KBM-7 (cell line): Measurements from ENCODE around the gene HELQ.
"Not testable (repeated sequence)": the region's sequence is repeated elsewhere in the genome, so short reads cannot be mapped to it uniquely, and the experiment has no call there.

Experiments used
- DNase-seq: peaks from one replicate; pipeline ENCODE4 v3.0.0-alpha.2; 2015
- in situ Hi-C: fragments of 300-500 bp; cut with MboI; formaldehyde crosslinking; loops from 2 replicates; pipeline ENCODE4 v1.14.3; 2020; ENCODE audit warnings: low sequenced_read_pairs, low pct_unique_long_range_greater_than_20kb, mixed read lengths

The HELQ gene

GRCh38 chr4:83449009-83449408 is 6.6 kb downstream of the HELQ start:
- in situ Hi-C loops = no loop called here
- no peak for DNase-seq

GRCh38 chr4:83440899-83441298 is 14.7 kb downstream of the HELQ start:
- in situ Hi-C loops = no loop called here
- DNase-seq = no peak

DNA sequence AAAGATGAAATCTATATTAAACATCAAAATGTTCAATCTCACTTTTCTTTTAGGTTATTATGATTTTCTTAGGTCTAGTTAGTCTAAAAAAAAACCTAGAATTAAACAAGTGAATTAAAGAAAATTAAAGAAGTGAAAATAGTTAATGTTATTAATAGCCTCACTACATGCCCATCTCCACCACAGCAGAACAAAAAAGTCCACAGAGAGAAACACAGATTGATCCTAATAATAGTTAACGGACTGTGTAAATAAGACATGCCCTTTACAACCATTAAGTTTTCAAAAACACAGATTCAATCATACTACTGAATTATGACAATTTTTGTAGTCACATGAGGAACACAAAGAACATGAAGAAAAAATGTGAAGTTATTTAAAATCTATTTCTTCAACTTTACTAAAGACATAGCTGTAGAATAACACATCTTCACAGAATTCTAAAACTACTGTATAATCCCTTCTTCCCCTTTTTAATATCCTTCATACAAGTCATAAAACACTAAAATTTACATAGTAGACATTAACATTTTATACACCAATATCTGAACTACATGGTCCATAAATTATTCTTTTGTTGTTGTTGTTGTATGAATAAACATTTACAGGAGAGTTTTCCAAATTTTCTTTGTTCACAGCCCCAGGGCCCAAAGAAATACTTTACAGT is 15.3 kb downstream of the HELQ start:
- no peak for DNase-seq
- in situ Hi-C loops = no loop called here

DNA sequence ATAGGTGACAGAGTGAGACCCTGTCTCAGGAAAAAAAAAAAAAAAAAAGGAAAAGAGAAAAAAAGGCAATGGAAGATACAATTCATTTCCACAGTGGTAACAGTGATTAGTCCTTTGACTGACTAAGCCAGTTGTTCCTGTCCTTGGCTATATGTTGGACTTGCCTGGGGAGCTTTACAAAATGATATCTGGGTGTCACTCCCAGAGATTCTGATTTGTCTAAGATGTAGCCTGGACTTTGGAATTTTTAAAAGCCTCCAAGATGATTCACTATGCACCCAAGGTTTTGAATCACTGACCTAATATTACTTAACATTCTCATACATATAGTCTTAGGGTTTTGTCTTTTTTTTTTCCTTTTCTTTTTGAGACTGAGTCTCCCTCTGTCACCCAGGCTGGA is 16.9 kb downstream of the HELQ start:
- DNase-seq = no peak

DNA sequence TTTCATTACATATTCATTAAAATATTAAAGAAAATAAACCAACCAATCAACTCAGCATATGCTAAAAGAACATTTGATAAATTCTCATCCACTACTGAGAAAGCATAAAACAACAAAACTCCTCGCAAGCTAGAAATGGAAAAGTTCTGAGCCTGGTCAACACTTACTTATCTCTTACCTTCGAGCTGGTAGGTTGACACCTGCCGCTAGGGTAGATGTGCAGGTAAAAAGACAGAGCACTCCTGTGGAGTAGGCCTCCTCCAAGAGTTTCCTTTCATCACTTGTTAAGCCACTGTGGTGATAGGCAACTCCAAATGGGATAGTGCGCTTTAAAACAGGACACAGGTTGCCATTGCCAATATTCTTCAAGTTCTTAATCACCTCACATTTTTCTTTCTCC is 18.9 kb downstream of the HELQ start:
- no peak for DNase-seq
- in situ Hi-C loops = no loop called here

More for the DNA sequence above, 16.9 kb downstream of the HELQ start:
- in situ Hi-C loops = no loop called here

- no peak for DNase-seq
Measured at GRCh38 chr4:83431200-83431599, 24.4 kb downstream of the HELQ start.

GRCh38 chr4:83418211-83418610 is 37.4 kb downstream of the HELQ start:
- in situ Hi-C loops = no loop called here
- DNase-seq = no peak

More at GRCh38 chr4:83431200-83431599, 24.4 kb downstream of the HELQ start:
- in situ Hi-C loops = no loop called here

- no peak for DNase-seq
- in situ Hi-C loops = no loop called here
Measured at GRCh38 chr4:83417566-83417965, 38.1 kb downstream of the HELQ start.

DNA sequence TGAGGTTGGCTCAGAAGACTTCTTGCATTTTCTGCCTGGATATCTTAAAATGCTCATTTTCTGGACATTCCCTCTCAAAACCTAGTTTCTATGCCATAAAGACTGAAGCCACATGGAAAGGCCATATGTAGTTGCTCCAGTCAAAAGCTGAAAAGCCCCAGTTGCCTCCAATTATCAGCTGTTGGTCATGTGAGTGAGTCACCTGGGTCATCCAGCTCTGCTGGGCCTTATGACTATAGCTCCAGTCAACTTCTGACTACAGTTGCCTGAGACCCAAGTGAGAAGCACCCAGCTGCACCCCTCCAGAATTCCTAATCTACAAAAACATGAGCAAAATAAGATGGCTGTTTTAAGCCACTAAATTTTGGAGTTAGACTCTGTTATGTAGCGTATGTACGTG is 41.9 kb downstream of the HELQ start:
- in situ Hi-C loops = no loop called here
- no peak for DNase-seq

DNA sequence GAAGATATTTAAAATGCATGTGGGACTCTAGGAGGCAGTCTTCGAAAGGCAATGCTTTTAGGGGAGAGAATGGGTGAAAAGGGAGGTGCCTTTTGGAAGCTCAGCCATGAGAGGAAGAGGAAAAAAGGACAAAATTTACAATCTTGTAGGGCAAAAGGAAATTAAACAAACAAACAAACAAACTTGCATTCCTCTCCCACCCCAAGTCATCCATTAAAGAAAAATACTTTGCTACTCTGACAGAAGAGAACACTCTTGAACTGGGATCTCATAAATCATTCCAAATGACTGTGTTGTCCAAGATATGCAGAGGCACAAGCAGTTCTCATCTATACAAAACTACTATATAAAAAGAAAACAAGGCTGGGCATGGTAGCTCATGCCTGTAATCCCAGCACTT is 46.7 kb downstream of the HELQ start:
- in situ Hi-C loops = no loop called here
- DNase-seq = no peak

DNA sequence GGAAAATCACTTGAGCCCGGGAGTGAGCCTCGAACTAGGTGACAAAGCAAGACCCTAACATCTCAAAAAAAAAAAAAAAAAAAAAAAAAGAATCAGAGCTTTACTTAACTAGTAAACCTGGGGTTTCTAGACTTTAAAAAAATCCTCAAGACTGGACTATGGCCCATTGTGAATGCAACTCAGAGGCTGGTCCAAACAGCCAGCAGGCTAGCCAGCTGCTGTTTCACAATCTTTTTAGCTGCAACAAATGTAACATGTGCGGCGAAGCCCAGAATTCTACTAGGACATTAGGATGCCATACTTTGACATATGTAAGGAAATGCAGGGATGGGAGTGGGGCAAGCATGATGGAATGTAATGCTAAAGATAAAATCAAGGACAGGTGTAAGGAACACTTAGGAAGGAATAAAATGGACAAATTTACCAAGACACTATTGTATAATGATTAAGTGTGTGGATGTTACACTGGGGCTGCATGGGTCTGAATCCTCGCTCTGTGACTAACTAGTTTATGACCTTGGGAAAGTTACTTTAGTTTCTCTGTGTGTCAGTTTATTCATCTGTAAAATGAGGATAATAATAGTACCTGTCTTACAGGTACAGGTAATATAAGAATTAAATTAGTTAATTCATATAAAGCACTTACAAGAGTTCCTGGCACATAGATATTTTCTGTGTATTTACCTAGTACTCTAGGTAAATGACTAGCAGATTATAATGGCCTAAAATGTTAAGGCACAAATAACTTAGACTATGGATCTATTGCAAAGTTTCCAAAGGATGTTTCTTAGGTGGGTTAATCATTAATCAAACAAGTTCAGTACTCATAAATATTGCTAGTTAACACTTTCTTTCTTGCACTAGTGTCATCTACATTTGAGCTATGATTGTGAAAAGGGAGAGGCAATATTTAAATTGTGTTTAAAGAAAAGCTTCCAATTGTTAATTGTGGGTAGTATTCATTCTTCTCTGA is 49.5 kb downstream of the HELQ start:
- DNase-seq = no peak
- in situ Hi-C loops = no loop called here

DNA sequence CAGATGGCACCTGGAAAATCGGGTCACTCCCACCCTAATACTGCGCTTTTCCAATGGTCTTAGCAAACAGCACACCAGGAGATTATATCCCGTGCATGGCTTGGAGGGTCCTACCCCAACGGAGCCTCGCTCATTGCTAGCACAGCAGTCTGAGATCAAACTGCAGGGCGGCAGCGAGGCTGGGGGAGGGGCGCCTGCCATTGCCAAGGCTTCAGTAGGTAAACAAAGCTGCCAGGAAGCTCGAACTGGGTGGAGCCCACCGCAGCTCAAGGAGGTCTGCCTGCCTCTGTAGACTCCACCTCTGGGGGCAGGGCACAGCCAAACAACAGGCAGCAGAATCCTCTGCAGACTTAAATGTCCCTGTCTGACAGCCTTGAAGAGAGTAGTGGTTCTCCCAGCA is 57.5 kb downstream of the HELQ start:
- DNase-seq, in situ Hi-C loops: not testable (repeated sequence)

- in situ Hi-C loops = no loop called here
- DNase-seq = no peak
Measured at GRCh38 chr4:83393908-83394307, 61.7 kb downstream of the HELQ start.

GRCh38 chr4:83392562-83392961 is 63.1 kb downstream of the HELQ start:
- in situ Hi-C loops = no loop called here

DNA sequence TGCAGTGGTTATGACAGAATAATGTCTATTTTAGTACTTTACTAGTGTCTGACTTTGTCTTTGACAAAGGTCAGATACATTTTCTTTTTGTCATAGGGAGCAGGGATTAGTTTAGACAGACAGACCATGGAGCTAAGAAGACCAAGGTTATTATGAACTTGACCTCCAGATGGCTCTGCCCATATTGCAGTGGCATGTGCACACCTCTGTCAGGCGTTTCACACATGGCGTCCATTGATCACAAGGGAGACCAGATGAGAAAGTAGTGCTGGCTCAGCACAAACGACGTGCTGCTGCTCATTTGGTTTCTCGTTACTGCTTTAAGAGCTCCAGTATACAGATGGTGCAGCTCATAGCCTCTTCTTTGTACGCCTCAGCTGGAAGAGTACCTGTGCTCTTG is 64.7 kb downstream of the HELQ start:
- in situ Hi-C loops = no loop called here
- no peak for DNase-seq

More at GRCh38 chr4:83392562-83392961, 63.1 kb downstream of the HELQ start:
- no peak for DNase-seq

DNA sequence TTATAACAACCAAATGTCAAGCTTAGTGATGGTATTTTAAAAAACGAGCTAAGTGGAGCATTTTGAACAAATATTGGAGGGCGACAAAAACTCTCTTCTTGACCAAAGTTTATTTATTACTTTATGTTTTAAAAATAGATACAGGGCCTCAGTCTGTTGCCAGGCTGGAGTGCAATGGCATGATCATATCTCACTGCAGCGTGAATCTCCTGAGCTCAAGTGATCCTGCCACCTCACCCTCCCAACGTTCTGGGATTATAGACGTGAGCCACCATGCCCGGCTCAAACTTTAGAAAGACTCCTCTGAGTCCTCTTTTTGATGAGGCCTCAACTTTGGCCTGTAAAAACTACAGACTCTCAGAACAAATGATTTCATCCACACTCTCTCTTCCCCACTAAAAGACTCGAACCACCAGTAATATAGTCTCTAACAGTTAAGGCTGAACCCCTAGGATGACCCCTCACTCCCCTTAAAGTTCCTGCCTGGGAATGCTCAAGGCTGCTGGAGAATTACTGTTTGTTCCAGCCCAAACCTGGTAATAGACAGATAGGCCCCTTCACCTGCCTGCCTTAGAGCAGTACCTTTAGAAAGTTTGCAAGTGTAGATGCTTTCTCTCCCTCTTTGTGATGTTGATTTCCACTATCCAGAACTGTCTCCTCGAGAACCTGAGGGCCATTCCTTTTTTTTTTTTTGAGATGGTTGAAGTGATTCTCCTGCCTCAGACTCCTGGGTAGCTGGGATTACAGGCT is 65.7 kb downstream of the HELQ start:
- no peak for DNase-seq

DNA sequence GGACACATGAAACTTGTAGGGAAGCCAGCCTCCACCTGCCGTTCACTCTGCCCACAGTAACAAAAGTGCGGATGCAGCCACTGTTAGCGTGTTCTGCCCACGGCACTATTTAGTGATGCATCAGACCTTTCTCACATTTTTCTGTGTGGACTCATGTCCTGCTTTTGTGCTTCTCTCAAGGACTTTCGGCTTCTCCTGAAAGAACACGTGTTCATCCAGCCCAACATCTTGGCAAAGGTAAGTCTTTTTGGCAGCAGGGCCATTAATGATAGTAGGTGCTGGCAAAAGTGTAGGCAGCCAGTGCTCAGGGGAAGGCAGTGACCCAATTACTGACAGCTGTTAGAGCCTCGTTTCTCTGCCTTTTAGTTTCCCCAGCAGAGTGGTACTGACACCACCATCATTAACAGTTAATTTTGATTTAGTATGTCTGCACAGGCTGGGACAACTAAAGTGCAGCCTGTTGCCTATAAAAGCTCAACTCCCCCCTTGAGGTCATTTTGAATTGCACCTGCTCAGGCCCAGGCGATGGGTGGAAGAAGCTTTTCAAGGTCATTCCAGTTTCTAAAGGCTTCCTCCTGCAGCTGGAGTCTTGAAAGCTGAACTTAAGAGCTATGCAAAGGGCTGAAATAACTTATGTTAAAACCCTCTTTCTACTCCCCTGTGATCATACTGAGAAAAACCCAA is 66.4 kb downstream of the HELQ start:
- in situ Hi-C loops = no loop called here
- no peak for DNase-seq

More for the DNA sequence above, 65.7 kb downstream of the HELQ start:
- in situ Hi-C loops = no loop called here

DNA sequence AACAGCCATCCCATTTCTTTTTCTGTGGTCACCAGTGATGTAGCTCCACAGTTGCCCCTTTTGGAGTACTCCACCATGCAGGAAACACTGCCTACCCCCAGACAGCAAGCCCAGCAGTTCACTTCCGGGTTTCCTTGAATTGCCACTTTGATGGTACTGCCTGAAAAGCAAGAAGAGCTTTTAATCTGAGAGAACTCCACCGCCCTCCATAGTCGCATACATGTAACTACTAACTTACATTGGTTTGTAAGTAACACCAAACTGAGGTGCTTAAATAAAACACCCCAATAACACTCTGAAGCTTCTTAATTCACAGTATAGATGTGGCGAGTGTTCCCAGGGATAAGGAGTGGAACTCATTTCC is 67.3 kb downstream of the HELQ start:
- DNase-seq = peak; percentile 70
- in situ Hi-C loops = no loop called here
